D341Med (cell line): ENCODE data around the gene SESN3.
"Not testable (repeated sequence)": the region's sequence is repeated elsewhere in the genome, so short reads cannot be mapped to it uniquely, and the experiment has no call there.

Source experiments
- DNase-seq: peaks from one replicate; pipeline ENCODE4 v3.0.0; 2012; ENCODE audit warnings: low spot score

SESN3 gene

GRCh38 chr11:95150956-95151684 is 79.9 kb downstream of the SESN3 start:
- peak; percentile 87 for DNase-seq

GRCh38 chr11:95149651-95150364 is 81.2 kb downstream of the SESN3 start:
- DNase-seq = no peak

- DNase-seq = no peak
Measured at GRCh38 chr11:95148938-95149337, 82.1 kb downstream of the SESN3 start.

- DNase-seq = no peak
Measured at GRCh38 chr11:95148406-95148805, 82.6 kb downstream of the SESN3 start.

GRCh38 chr11:95147364-95147905 is 83.6 kb downstream of the SESN3 start:
- no peak for DNase-seq

- DNase-seq = no peak
Measured at GRCh38 chr11:95145430-95146060, 85.5 kb downstream of the SESN3 start.

GRCh38 chr11:95144313-95145235 is 86.4 kb downstream of the SESN3 start:
- no peak for DNase-seq

GRCh38 chr11:95143106-95143681 is 87.8 kb downstream of the SESN3 start:
- DNase-seq = no peak

- no peak for DNase-seq
Measured at GRCh38 chr11:95142431-95142830, 88.6 kb downstream of the SESN3 start.

GRCh38 chr11:95140397-95141033 is 90.5 kb downstream of the SESN3 start:
- no peak for DNase-seq

GRCh38 chr11:95138448-95138847 is 92.6 kb downstream of the SESN3 start:
- no peak for DNase-seq

- no peak for DNase-seq
Measured at GRCh38 chr11:95137299-95137698, 93.7 kb downstream of the SESN3 start.

GRCh38 chr11:95136747-95137146 is 94.3 kb downstream of the SESN3 start:
- not testable (repeated sequence) for DNase-seq

- DNase-seq = no peak
Measured at GRCh38 chr11:95135880-95136279, 95.1 kb downstream of the SESN3 start.

- DNase-seq = no peak
Measured at GRCh38 chr11:95135155-95135554, 95.8 kb downstream of the SESN3 start.

GRCh38 chr11:95134491-95134890 is 96.5 kb downstream of the SESN3 start:
- DNase-seq = no peak

- no peak for DNase-seq
Measured at GRCh38 chr11:95132956-95133355, 98.0 kb downstream of the SESN3 start.

GRCh38 chr11:95128602-95129001 is 102.4 kb downstream of the SESN3 start:
- DNase-seq = no peak

- no peak for DNase-seq
Measured at GRCh38 chr11:95123556-95123955, 107.4 kb downstream of the SESN3 start.

- peak; percentile 33 for DNase-seq
Measured at GRCh38 chr11:95121698-95122097, 109.3 kb downstream of the SESN3 start.
